Hepatocyte (in vitro differentiated cells): ENCODE data around the gene KRT85. TPM values are rescaled to one million over a fixed set of nuclear protein-coding genes. Genes with fewer than 3 reads are reported as not detected.

Experiments used
- DNase-seq: peaks from one replicate; pipeline ENCODE4 v3.0.0-alpha.2; 2016; ENCODE audit warnings: low spot score
- H2AFZ ChIP-seq: fragments of 200-600 bp; sonication (generic); 2 replicates; pipeline ENCODE4 v1.6.0; 2016; ENCODE audit warnings: antibody characterized with exemption, mild to moderate bottlenecking
- H3K27ac ChIP-seq: fragments of 200-600 bp; sonication (generic); 2 replicates; pipeline ENCODE4 v1.5.1; 2016; ENCODE audit warnings: mild to moderate bottlenecking
- H3K27me3 ChIP-seq: fragments of 200-600 bp; sonication (generic); 2 replicates; pipeline ENCODE4 v1.6.1; 2016
- H3K36me3 ChIP-seq: fragments of 200-600 bp; sonication (generic); replicated peaks from 2 replicates; pipeline ENCODE4 v1.5.1; 2016; ENCODE audit warnings: low read depth; ENCODE audit not compliant: insufficient read depth
- H3K4me1 ChIP-seq: fragments of 200-600 bp; sonication (generic); 2 replicates; pipeline ENCODE4 v1.5.1; 2016; ENCODE audit warnings: mild to moderate bottlenecking, moderate library complexity; ENCODE audit not compliant: insufficient read depth
- H3K4me2 ChIP-seq: fragments of 200-600 bp; sonication (generic); 2 replicates; pipeline ENCODE4 v1.6.0; 2016
- H3K4me3 ChIP-seq: fragments of 200-600 bp; sonication (generic); 2 replicates; pipeline ENCODE4 v1.5.1; 2016; ENCODE audit warnings: mild to moderate bottlenecking
- H3K79me2 ChIP-seq: fragments of 200-600 bp; sonication (generic); 2 replicates; pipeline ENCODE4 v1.6.0; 2017; ENCODE audit warnings: mild to moderate bottlenecking
- H3K9me2 ChIP-seq: fragments of 200-600 bp; sonication (generic); replicated peaks from 2 replicates; pipeline ENCODE4 v1.6.0; 2017; ENCODE audit warnings: mild to moderate bottlenecking; ENCODE audit not compliant: insufficient read depth
- H3K9me3 ChIP-seq: fragments of 200-600 bp; sonication (generic); 2 replicates; pipeline ENCODE4 v1.5.1; 2016; ENCODE audit warnings: low read depth, mild to moderate bottlenecking
- H4K20me1 ChIP-seq: fragments of 200-600 bp; sonication (generic); 2 replicates; pipeline ENCODE4 v1.6.0; 2016; ENCODE audit warnings: mild to moderate bottlenecking; ENCODE audit not compliant: insufficient read depth, poor library complexity, severe bottlenecking
- EZH2 ChIP-seq: fragments of 200-600 bp; sonication (generic); IDR thresholded peaks from 2 replicates; pipeline ENCODE4 v1.6.1; 2016; ENCODE audit warnings: antibody characterized with exemption, mild to moderate bottlenecking, borderline replicate concordance
- EZH2phosphoT487 ChIP-seq: fragments of 200-600 bp; sonication (generic); IDR thresholded peaks from one replicate; pipeline ENCODE4 v1.6.1; 2018; ENCODE audit warnings: antibody characterized with exemption, mild to moderate bottlenecking, low read depth, moderate library complexity; ENCODE audit not compliant: unreplicated experiment, severe bottlenecking
- WGBS: methylation state at CpG from one replicate; pipeline ENCODE4 v1.1.6; 2016; ENCODE audit warnings: low lambda C conversion rate; ENCODE audit errors: missing lambda C conversion rate; 5-methylcytosine and 5-hydroxymethylcytosine counted together
- polyA plus RNA-seq: library from polyadenylated mRNA; unstranded; fragments of >200 nt; fragmentation: Nextera tagmentation; extraction: Ambion mirVana; gene quantifications from 2 replicates; pipeline ENCODE4 v1.2.1, GENCODE V29; 2016
- total RNA-seq: library from RNA; depleted of rRNA; stranded (reverse); fragments of >200 nt; gene quantifications from 2 replicates; pipeline ENCODE4 v1.2.3, GENCODE V29; 2014
- TF ChIP-seq, protein P1 (sequence below): fragments of 200-600 bp; sonication (generic); IDR thresholded peaks from 2 replicates; pipeline ENCODE4 v1.5.1; 2016; ENCODE audit warnings: antibody characterized with exemption, mild to moderate bottlenecking; ENCODE audit not compliant: poor library complexity

KRT85 gene
- total RNA-seq (not detected in 2 replicates), polyA plus RNA-seq (not detected in 2 replicates)

DNA sequence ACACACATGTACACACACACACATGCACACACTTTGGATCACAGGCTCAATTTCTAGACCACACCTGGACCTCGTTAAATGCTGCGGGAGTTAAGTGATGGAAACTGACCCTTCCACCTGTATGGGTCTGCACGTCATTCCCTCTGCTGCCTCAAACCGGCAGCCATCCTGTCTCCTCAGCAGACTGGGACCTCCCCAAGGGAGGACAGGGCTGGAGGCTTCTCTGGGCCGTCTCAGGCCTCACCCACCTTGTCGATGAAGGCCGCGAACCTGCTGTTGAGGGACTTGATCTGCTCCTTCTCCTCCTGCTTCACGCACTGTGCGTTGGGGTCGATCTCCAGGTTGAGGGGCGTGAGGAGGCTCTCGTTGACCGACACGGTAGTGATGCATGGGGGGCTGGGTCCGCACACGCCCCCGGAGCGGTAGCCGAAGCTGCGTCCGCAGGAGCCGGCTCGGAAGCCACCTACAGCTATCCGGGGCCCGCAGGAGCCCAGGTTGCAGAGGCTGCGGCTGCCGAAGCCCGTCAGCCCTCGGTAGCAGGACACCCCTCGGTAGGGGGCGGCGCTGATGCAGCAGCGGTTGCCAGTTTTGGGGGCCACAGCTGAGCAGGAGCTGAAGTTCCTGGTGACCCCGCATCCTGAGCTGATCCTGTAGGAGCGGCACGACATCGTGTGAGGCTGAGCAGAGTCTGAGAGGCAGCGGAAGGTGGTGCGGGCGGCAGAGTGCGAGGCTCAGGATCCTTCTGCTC is at the start of gene KRT85:
Gene KRT85 (minus strand): TSS at position 744 of the 748 bp plus-strand sequence. CDS start 76 bp downstream, at position 668.
- Histone ChIP-seq H4K20me1 (no peaks in the 10 kb centered on the region), H3K4me1 (peaks cover 3% of the 10 kb centered on the region), H3K4me3 (no peak within 1 kb of the TSS), H3K79me2 (no peaks in the 10 kb centered on the region), H3K27me3 (peaks cover 3% of the 10 kb centered on the region), H3K36me3 (no peaks in the 10 kb centered on the region), H3K9me3 (no peaks in the 10 kb centered on the region), H3K4me2 (no peak within 1 kb of the TSS), H2AFZ (no peak within 1 kb of the TSS), H3K9me2 (no peaks in the 10 kb centered on the region), H3K27ac (no peak within 1 kb of the TSS)
- TF ChIP-seq, protein P1, sequence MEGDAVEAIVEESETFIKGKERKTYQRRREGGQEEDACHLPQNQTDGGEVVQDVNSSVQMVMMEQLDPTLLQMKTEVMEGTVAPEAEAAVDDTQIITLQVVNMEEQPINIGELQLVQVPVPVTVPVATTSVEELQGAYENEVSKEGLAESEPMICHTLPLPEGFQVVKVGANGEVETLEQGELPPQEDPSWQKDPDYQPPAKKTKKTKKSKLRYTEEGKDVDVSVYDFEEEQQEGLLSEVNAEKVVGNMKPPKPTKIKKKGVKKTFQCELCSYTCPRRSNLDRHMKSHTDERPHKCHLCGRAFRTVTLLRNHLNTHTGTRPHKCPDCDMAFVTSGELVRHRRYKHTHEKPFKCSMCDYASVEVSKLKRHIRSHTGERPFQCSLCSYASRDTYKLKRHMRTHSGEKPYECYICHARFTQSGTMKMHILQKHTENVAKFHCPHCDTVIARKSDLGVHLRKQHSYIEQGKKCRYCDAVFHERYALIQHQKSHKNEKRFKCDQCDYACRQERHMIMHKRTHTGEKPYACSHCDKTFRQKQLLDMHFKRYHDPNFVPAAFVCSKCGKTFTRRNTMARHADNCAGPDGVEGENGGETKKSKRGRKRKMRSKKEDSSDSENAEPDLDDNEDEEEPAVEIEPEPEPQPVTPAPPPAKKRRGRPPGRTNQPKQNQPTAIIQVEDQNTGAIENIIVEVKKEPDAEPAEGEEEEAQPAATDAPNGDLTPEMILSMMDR: no peak
- no peak for TF ChIP-seq EZH2
- no peak for TF ChIP-seq EZH2phosphoT487
- 93% methylated on average over 40 of the region's 42 CpGs for WGBS
- DNase-seq: no peak

DNA sequence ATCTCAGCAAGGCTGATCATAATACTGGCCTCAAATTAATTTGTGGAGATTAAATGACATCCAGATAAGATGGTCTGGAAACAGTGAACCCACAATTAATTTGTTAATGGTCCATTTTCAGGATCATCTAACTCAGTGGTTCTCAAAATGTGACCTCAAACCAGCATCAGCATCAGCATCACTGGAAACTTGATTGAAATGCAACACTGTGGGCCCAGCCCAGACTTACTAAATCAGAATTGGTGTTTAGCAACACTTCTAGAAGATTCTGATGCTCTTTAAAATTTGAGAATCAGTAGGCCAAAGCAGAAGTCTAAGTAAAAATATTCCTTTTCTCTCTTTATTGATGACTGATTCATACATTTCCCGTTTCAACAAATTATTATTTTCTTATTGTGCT is 49.5 kb upstream of the KRT85 start:
- Histone ChIP-seq H3K4me2 (no peak overlapping the region), H3K9me3 (no peaks in the 10 kb centered on the region), H3K27ac (no peak overlapping the region), H3K27me3 (no peaks in the 10 kb centered on the region), H4K20me1 (no peaks in the 10 kb centered on the region), H3K4me1 (no peaks in the 10 kb centered on the region), H3K79me2 (no peaks in the 10 kb centered on the region), H2AFZ (no peak overlapping the region), H3K4me3 (no peak overlapping the region), H3K36me3 (no peaks in the 10 kb centered on the region), H3K9me2 (no peaks in the 10 kb centered on the region)
- WGBS: 90% methylated on average over 1 of the region's 1 CpG
- no peak for DNase-seq
- TF ChIP-seq, protein P1: no peak

DNA sequence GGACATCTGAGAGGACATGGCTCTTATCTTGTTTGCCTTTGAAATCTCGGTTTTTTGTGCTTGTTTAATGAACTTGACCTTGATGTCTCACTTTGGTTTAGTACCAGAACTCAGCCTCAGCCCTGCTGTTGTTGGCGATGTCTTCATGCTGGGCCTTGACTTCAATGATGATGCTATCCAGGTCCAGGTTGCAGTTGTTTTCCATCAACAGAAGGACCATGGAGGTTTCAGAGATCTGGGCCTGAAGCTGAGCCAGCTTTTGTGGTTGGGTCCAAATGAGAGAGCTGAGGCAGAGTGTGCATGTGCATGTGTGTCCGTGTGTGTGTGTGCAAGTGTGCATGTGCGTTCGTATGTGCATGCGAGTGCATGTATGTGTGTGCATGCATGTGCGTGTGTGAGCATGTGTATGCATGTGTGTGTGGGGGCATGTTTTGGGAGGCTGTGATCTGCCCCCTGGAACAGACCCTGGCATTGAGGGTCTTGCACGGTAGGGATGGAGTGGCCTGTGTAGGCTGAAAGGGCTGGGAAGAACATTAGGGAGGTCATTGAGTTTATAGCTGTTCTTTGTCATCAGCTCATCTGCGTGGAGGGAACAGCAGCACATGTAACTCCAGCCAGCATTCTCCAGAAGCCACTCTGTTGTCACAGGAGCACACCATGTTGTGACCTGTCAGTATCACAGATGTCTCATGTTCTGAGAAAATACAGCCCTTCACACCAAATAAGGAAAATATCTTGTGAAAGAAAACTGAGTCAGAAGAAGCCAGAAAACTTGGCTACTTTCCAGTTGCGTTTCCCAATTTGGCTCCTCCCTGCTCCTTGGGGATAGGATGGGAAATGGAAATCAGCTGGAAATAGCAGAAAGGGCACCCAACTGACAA is 48.8 kb upstream of the KRT85 start:
- Histone ChIP-seq H3K4me1 (peaks cover under 1% of the 10 kb centered on the region), H3K79me2 (no peaks in the 10 kb centered on the region), H3K36me3 (no peaks in the 10 kb centered on the region), H3K9me2 (no peaks in the 10 kb centered on the region), H3K4me3 (no peak overlapping the region), H3K4me2 (no peak overlapping the region), H3K27me3 (no peaks in the 10 kb centered on the region), H3K9me3 (no peaks in the 10 kb centered on the region), H4K20me1 (no peaks in the 10 kb centered on the region), H3K27ac (no peak overlapping the region), H2AFZ (no peak overlapping the region)
- no peak for TF ChIP-seq EZH2
- TF ChIP-seq EZH2phosphoT487: no peak
- TF ChIP-seq, protein P1: no peak
- DNase-seq: peak; percentile 60
- 77% methylated on average over 10 of the region's 10 CpGs for WGBS
